OCI-LY7 (cell line): ENCODE measurements around the gene OR56A5. TPM values are rescaled to one million over a fixed set of nuclear protein-coding genes. Genes with fewer than 3 reads are reported as not detected.
A peak's percentile ranks its signal among the peaks of the same experiment; 100 is the strongest.

ENCODE experiments used
- BruUV-seq: library from RNA; stranded (reverse); fragments of 400-500 nt; replicated peaks from 2 replicates; lab custom pipeline; 2021; lab: Mats Ljungman, UMichigan
- CTCF ChIA-PET: fragments of 300-600 bp; sonication (Branson Sonifier 250); formaldehyde crosslinking; loops from one replicate; lab custom pipeline; 2022; ENCODE audit warnings: antibody characterized with exemption; ENCODE audit not compliant: unreplicated experiment; lab: Charles Lee
- POLR2A ChIA-PET: fragments of 300-600 bp; sonication (Branson Sonifier 250); formaldehyde crosslinking; loops from one replicate; lab custom pipeline; 2022; ENCODE audit warnings: antibody characterized with exemption; lab: Charles Lee
- DNase-seq: peaks from one replicate; pipeline ENCODE4 v3.0.0-alpha.2; 2015; ENCODE audit warnings: low spot score
- H2AFZ ChIP-seq: fragments of 200-600 bp; sonication (generic), shearing (Covaris generic); 2 replicates; pipeline ENCODE4 v1.6.1; 2014; ENCODE audit warnings: mild to moderate bottlenecking, antibody characterized with exemption, low read length, moderate library complexity
- H3K27ac ChIP-seq: fragments of 200-600 bp; sonication (generic); 2 replicates; pipeline ENCODE4 v1.5.1; 2014; ENCODE audit warnings: mixed run types, low read depth, mild to moderate bottlenecking, moderate library complexity, low read length, inconsistent platforms; ENCODE audit not compliant: poor library complexity, severe bottlenecking
- H3K36me3 ChIP-seq: fragments of 200-600 bp; sonication (generic); 2 replicates; pipeline ENCODE4 v1.6.1; 2014; ENCODE audit warnings: mild to moderate bottlenecking, antibody characterized with exemption, low read length, moderate library complexity, mixed read lengths; ENCODE audit not compliant: insufficient read depth
- H3K4me1 ChIP-seq: fragments of 200-600 bp; sonication (generic); 2 replicates; pipeline ENCODE4 v1.5.1; 2014; ENCODE audit warnings: mild to moderate bottlenecking, low read length; ENCODE audit not compliant: insufficient read depth, poor library complexity, severe bottlenecking
- H3K4me2 ChIP-seq: fragments of 200-600 bp; sonication (generic); 2 replicates; pipeline ENCODE4 v1.6.1; 2014; ENCODE audit warnings: mild to moderate bottlenecking, low read length
- H3K4me3 ChIP-seq: fragments of 200-600 bp; sonication (generic); 2 replicates; pipeline ENCODE4 v1.5.1; 2014; ENCODE audit warnings: mild to moderate bottlenecking, low read depth, low read length; ENCODE audit not compliant: poor library complexity, severe bottlenecking
- H3K79me2 ChIP-seq: fragments of 200-600 bp; sonication (generic); 2 replicates; pipeline ENCODE4 v1.6.1; 2016; ENCODE audit warnings: low read depth, mild to moderate bottlenecking, low read length, moderate library complexity, mixed read lengths; ENCODE audit not compliant: insufficient read depth
- H3K9me2 ChIP-seq: fragments of 200-600 bp; sonication (generic); 2 replicates; pipeline ENCODE4 v1.6.1; 2016; ENCODE audit warnings: mild to moderate bottlenecking, low read length, mixed read lengths; ENCODE audit not compliant: insufficient read depth
- H3K9me3 ChIP-seq: fragments of 200-600 bp; sonication (generic); 2 replicates; pipeline ENCODE4 v1.6.1; 2014; ENCODE audit warnings: mild to moderate bottlenecking, mixed run types, low read length, mixed read lengths
- H4K20me1 ChIP-seq: fragments of 200-600 bp; sonication (generic); 2 replicates; pipeline ENCODE4 v1.6.1; 2014; ENCODE audit warnings: mild to moderate bottlenecking, antibody characterized with exemption, low read length, moderate library complexity, mixed read lengths; ENCODE audit not compliant: insufficient read depth
- EZH2phosphoT487 ChIP-seq: fragments of 200-600 bp; sonication (generic); IDR thresholded peaks from 2 replicates; pipeline ENCODE4 v1.6.1; 2018; ENCODE audit warnings: low read depth, borderline replicate concordance, mild to moderate bottlenecking, mixed run types, antibody characterized with exemption, low read length, moderate library complexity, mixed read lengths
- intact Hi-C: fragments of 100-400 bp; cut with micrococcal nuclease; formaldehyde crosslinking; loops from one replicate; pipeline ENCODE4 v1.10.0; 2022; ENCODE audit not compliant: unreplicated experiment
- total RNA-seq, 2 experiments: library from RNA; depleted of rRNA in 1 of 2; stranded (reverse); fragments of >200 nt in 1 of 2; shearing (Covaris generic) in 1 of 2; gene quantifications; 2 replicates each; pipeline ENCODE4 v1.2.3, GENCODE V29; 2014 to 2022
- TF ChIP-seq, protein P1 (sequence below): fragments of 200-600 bp; sonication (generic); conservative IDR thresholded peaks from 2 replicates; pipeline ENCODE4 v1.5.1; 2014; ENCODE audit warnings: mild to moderate bottlenecking, antibody characterized with exemption, low read length, moderate library complexity, mixed read lengths

Gene OR56A5
- total RNA-seq, 2 experiments from 2014 or later = not detected

DNA sequence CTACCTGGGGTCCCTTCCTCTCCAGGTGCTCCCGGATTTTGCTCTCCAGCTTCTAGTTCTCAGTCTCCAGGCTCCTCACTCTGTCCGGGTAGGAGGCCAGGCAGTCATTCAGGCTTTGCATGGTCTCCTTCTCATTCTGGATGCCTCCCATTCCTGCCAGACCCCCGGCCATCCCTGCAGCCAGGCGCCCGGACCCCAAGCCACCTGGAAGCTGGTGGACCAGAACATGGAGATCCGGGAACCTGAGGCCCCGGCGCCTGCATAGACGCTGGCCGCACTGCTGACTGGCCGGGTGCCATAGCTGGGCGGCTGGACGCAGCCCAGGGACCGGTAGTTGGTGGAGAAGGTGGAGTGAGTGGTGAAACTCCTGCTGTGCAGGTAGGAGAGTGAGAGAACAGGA, 26.5 kb upstream of the OR56A5 start:
- ChIA-PET POLR2A (no interaction called here), CTCF (no interaction called here)
- no peak for DNase-seq
- Histone ChIP-seq H4K20me1 (no peaks in the 10 kb centered on the region), H3K27ac (no peak overlapping the region), H3K9me3 (no peaks in the 10 kb centered on the region), H3K4me2 (no peak overlapping the region), H3K4me1 (no peaks in the 10 kb centered on the region), H3K4me3 (no peak overlapping the region), H2AFZ (no peak overlapping the region), H3K79me2 (no peaks in the 10 kb centered on the region), H3K36me3 (no peaks in the 10 kb centered on the region), H3K9me2 (no peaks in the 10 kb centered on the region)
- intact Hi-C loops = no loop called here
- TF ChIP-seq, protein P1, sequence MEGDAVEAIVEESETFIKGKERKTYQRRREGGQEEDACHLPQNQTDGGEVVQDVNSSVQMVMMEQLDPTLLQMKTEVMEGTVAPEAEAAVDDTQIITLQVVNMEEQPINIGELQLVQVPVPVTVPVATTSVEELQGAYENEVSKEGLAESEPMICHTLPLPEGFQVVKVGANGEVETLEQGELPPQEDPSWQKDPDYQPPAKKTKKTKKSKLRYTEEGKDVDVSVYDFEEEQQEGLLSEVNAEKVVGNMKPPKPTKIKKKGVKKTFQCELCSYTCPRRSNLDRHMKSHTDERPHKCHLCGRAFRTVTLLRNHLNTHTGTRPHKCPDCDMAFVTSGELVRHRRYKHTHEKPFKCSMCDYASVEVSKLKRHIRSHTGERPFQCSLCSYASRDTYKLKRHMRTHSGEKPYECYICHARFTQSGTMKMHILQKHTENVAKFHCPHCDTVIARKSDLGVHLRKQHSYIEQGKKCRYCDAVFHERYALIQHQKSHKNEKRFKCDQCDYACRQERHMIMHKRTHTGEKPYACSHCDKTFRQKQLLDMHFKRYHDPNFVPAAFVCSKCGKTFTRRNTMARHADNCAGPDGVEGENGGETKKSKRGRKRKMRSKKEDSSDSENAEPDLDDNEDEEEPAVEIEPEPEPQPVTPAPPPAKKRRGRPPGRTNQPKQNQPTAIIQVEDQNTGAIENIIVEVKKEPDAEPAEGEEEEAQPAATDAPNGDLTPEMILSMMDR = no peak
- TF ChIP-seq EZH2phosphoT487 = no peak
- no TSS peak for BruUV-seq

DNA sequence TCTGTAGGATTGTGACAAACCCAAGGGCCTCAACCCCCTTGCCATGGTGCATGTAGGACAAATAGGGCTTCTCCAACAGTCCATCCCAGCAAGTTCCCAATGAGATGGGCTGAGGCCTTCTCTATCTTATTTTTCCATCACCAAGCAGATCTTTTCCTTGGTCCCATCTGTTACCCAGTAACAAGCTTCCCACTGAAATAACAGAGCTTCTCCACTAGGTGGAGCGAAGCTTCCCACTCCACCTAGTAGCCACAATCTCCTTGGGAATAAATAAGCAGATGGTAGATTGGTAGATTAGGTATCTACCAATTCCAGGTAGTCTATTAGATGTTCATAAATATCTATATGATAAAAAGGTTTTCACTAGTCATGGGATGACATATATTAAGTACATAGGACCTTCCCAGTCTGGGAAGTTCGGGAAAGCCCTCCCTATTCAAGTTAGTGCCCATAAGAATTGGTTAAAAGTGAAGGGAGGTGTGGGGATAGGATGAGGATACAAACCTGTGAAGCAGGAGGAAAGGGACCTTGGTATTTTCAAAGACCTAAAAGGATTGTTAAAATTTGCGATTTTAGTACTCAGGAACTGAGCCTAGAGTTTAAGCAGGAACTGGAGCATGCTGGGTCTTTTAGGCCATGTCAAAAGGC, 24.4 kb upstream of the OR56A5 start:
- Histone ChIP-seq H2AFZ (no peak overlapping the region), H3K4me1 (no peaks in the 10 kb centered on the region), H3K4me2 (no peak overlapping the region), H4K20me1 (no peaks in the 10 kb centered on the region), H3K4me3 (no peak overlapping the region), H3K79me2 (no peaks in the 10 kb centered on the region), H3K9me3 (no peaks in the 10 kb centered on the region), H3K27ac (no peak overlapping the region), H3K9me2 (no peaks in the 10 kb centered on the region), H3K36me3 (no peaks in the 10 kb centered on the region)
- intact Hi-C loops = loop anchor here (1.0 kb wide), 1 partner anchor 361 kb away; no protein-coding TSS in a partner anchor
- ChIA-PET POLR2A (interaction anchor here (1.0 kb wide), 1 partner anchor 388 kb away, joined by 3 read pairs; no protein-coding TSS in a partner anchor), CTCF (no interaction called here)
- DNase-seq = peak; percentile 25
- TF ChIP-seq, protein P1 = peak; percentile 80
- no peak for TF ChIP-seq EZH2phosphoT487
- BruUV-seq = no TSS peak

DNA sequence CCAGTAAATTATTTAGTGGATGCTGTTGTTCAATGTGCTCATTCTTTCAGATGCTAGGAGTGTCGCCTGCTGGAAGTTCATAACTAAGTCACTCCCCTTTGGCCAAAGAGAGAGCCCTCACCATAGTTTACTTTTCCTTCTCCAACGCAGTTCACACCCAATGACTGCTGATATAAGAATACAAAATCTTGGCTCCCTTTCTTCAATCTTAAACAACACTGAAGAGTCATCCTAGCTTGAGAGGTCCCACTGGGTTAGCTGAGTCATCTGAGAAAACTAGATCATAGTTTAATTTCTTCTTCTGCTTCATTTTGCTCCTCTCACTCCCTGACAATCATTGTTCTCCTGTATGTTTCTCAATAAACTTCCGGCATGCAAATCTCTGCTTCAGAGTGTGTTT, 23.9 kb upstream of the OR56A5 start:
- H3K36me3 ChIP-seq = no peaks in the 10 kb centered on the region
- TF ChIP-seq EZH2phosphoT487 = no peak
- TF ChIP-seq, protein P1 = no peak
- intact Hi-C loops = loop anchor here (1.0 kb wide), 1 partner anchor 361 kb away; no protein-coding TSS in a partner anchor
- POLR2A ChIA-PET = interaction anchor here (1.0 kb wide), 1 partner anchor 387 kb away, joined by 3 read pairs; no protein-coding TSS in a partner anchor
- no TSS peak for BruUV-seq
- no peak overlapping the region for H3K4me2 ChIP-seq
- no peak for DNase-seq
- H4K20me1 ChIP-seq = no peaks in the 10 kb centered on the region
- H3K27ac ChIP-seq = no peak overlapping the region
- CTCF ChIA-PET = no interaction called here
- no peaks in the 10 kb centered on the region for H3K79me2 ChIP-seq
- no peaks in the 10 kb centered on the region for H3K4me1 ChIP-seq
- H3K9me2 ChIP-seq = no peaks in the 10 kb centered on the region
- no peak overlapping the region for H2AFZ ChIP-seq
- no peak overlapping the region for H3K4me3 ChIP-seq
- no peaks in the 10 kb centered on the region for H3K9me3 ChIP-seq
